ENCODE measurements around the gene LRRC51. TPM values are rescaled to one million over a fixed set of nuclear protein-coding genes. Genes with fewer than 3 reads are reported as not detected.

The LRRC51 gene
- 5.2 to 11.6 TPM (median 7.8 TPM) in 5 replicates for total RNA-seq (2022; extraction: Qiagen RNA extraction; ENCODE audit: low read depth)

GRCh38 chr11:72080326-72081183, at the start of gene LRRC51, which contains the start of gene NUMA1:
LRRC51 (plus strand) TSS chr11:72080850; CDS start chr11:72089084, 8,234 bp downstream.
NUMA1 (minus strand) TSS chr11:72080542; CDS start chr11:72035943, 44,599 bp downstream.

GRCh38 chr11:72102946-72103753, 22.5 kb downstream of the LRRC51 start, which contains the start of gene LAMTOR1:
LAMTOR1 (minus strand) TSS chr11:72103297; CDS start chr11:72103224, 73 bp downstream.

GRCh38 chr11:72105888-72106287, 25.2 kb downstream of the LRRC51 start, which contains the start of gene TOMT:
TOMT (plus strand) TSS chr11:72105924; CDS start chr11:72105952, 28 bp downstream.

GRCh38 chr11:72112143-72112977, 31.7 kb downstream of the LRRC51 start, which contains the start of gene ANAPC15:
ANAPC15 (minus strand) TSS chr11:72112695; CDS start chr11:72111276, 1,419 bp downstream.

GRCh38 chr11:72135473-72135872, 54.8 kb downstream of the LRRC51 start, which contains the start of gene FOLR3:
FOLR3 (plus strand) TSS chr11:72135725; CDS start chr11:72135953, 228 bp downstream.

Other genes with a start within 250 kb of the LRRC51 start
- not detected in 5 replicates for gene DEFB108B, start 247.7 kb upstream of the LRRC51 start, total RNA-seq (2022; extraction: Qiagen RNA extraction; ENCODE audit: low read depth)
- gene DEFB131B, start 202.4 kb upstream of the LRRC51 start, total RNA-seq (2022; extraction: Qiagen RNA extraction; ENCODE audit: low read depth) = not detected in 5 replicates
- gene XNDC1N, start 152.3 kb upstream of the LRRC51 start, total RNA-seq (2022; extraction: Qiagen RNA extraction; ENCODE audit: low read depth) = 2.9 to 5.7 TPM (median 3.4 TPM) in 5 replicates
- 40.5 to 55.3 TPM (median 51.0 TPM) in 5 replicates for gene RNF121, start 151.8 kb upstream of the LRRC51 start, total RNA-seq (2022; extraction: Qiagen RNA extraction; ENCODE audit: low read depth)
- 3.0 to 4.5 TPM (median 3.9 TPM) in 5 replicates for gene IL18BP, start 81.9 kb upstream of the LRRC51 start, total RNA-seq (2022; extraction: Qiagen RNA extraction; ENCODE audit: low read depth)
- 44.8 to 77.9 TPM (median 68.5 TPM) in 5 replicates for gene NUMA1, start 308 bp upstream of the LRRC51 start, total RNA-seq (2022; extraction: Qiagen RNA extraction; ENCODE audit: low read depth)
- gene LAMTOR1, start 22.4 kb downstream of the LRRC51 start, total RNA-seq (2022; extraction: Qiagen RNA extraction; ENCODE audit: low read depth) = 117 to 162 TPM (median 141 TPM) in 5 replicates
- not detected in 5 replicates for gene TOMT, start 25.1 kb downstream of the LRRC51 start, total RNA-seq (2022; extraction: Qiagen RNA extraction; ENCODE audit: low read depth)
- gene ANAPC15, start 31.8 kb downstream of the LRRC51 start, total RNA-seq (2022; extraction: Qiagen RNA extraction; ENCODE audit: low read depth) = 85.1 to 94.2 TPM (median 88.9 TPM) in 5 replicates
- 0.45 TPM in 1 of 5 replicates, not detected in the others for gene FOLR3, start 54.9 kb downstream of the LRRC51 start, total RNA-seq (2022; extraction: Qiagen RNA extraction; ENCODE audit: low read depth)
- gene FOLR1, start 111.3 kb downstream of the LRRC51 start, total RNA-seq (2022; extraction: Qiagen RNA extraction; ENCODE audit: low read depth) = not detected in 5 replicates
- gene FOLR2, start 135.9 kb downstream of the LRRC51 start, total RNA-seq (2022; extraction: Qiagen RNA extraction; ENCODE audit: low read depth) = not detected in 5 replicates
- gene INPPL1, start 143.9 kb downstream of the LRRC51 start, total RNA-seq (2022; extraction: Qiagen RNA extraction; ENCODE audit: low read depth) = 42.7 to 96.5 TPM (median 78.5 TPM) in 5 replicates
- not detected in 5 replicates for gene PHOX2A, start 163.3 kb downstream of the LRRC51 start, total RNA-seq (2022; extraction: Qiagen RNA extraction; ENCODE audit: low read depth)